HG02884 (cell line): ENCODE measurements around the gene CALY.

Experiments used
- ATAC-seq: cut with Tn5 transposase; IDR thresholded peaks from one replicate; pipeline ENCODE4 v1.9.1; 2021; ENCODE audit warnings: mild to moderate bottlenecking, moderate library complexity; ENCODE audit not compliant: unreplicated experiment

CALY gene

GRCh38 chr10:133274751-133275683, 61.7 kb downstream of the CALY start:
- peak; percentile 52 for ATAC-seq
